Measurements from ENCODE around the gene LRP1-AS.

The LRP1-AS gene

GRCh38 chr12:57180321-57180989 lies 33.0 kb upstream of the LRP1-AS start:
- DNase-seq (ENCODE audit: low read depth), result no peak

DNA sequence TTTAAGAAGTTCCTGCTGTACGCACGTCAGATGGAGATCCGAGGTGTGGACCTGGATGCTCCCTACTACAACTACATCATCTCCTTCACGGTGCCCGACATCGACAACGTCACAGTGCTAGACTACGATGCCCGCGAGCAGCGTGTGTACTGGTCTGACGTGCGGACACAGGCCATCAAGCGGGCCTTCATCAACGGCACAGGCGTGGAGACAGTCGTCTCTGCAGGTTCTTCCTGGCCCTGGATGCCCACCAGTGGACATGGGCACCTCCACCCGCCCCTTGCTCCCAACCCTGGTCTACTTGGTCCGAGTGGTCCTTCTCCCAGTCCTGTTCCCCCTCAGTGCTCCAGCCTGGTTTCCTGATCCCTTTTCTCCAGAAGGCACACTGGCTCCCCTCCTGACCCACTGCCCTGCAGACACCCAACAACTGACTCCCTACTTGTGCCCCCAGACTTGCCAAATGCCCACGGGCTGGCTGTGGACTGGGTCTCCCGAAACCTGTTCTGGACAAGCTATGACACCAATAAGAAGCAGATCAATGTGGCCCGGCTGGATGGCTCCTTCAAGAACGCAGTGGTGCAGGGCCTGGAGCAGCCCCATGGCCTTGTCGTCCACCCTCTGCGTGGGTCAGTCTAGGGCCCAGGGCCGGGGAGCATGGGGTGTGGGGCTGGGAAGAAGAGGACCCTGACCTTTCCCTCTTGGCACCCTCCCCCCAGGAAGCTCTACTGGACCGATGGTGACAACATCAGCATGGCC lies 32.1 kb upstream of the LRP1-AS start:
- DNase-seq (ENCODE audit: low read depth), result no peak

GRCh38 chr12:57178213-57178612 lies 30.8 kb upstream of the LRP1-AS start:
- no peak for DNase-seq (ENCODE audit: low read depth)

DNA sequence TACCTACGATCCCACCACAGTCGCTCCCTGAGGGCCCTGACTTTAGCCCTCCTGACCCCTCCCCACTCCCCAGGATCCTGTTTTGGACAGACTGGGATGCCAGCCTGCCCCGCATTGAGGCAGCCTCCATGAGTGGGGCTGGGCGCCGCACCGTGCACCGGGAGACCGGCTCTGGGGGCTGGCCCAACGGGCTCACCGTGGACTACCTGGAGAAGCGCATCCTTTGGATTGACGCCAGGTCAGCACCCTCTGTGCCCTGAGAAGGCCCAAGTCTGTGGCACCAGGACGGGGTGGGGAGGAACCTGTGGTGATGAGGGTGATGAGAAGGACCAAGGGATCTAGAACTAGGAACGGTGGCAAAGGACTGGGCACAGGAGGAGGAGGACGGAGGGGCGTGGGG lies 29.9 kb upstream of the LRP1-AS start:
- no peak for DNase-seq (ENCODE audit: low read depth)

- DNase-seq (ENCODE audit: low read depth), result no peak
These were observed 29.4 kb upstream of the LRP1-AS start for GRCh38 chr12:57176846-57177245.

DNA sequence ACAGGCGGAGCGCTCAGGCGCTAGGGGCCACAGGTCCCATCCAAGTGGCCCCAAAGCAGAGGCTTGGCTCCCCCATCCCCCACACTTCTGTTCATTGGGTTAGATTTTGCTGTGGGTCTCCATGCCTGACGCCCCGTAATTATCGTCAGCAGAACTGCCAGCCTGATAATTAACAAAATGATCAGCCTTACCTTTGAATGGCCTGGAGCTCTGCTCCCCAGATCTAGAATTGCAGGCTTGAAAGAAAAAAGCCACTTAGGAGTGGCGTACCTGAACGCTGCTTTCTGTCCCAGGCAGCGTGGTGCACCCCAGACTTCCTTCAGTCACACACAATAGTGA lies 28.7 kb upstream of the LRP1-AS start:
- DNase-seq (ENCODE audit: low read depth), result no peak

DNA sequence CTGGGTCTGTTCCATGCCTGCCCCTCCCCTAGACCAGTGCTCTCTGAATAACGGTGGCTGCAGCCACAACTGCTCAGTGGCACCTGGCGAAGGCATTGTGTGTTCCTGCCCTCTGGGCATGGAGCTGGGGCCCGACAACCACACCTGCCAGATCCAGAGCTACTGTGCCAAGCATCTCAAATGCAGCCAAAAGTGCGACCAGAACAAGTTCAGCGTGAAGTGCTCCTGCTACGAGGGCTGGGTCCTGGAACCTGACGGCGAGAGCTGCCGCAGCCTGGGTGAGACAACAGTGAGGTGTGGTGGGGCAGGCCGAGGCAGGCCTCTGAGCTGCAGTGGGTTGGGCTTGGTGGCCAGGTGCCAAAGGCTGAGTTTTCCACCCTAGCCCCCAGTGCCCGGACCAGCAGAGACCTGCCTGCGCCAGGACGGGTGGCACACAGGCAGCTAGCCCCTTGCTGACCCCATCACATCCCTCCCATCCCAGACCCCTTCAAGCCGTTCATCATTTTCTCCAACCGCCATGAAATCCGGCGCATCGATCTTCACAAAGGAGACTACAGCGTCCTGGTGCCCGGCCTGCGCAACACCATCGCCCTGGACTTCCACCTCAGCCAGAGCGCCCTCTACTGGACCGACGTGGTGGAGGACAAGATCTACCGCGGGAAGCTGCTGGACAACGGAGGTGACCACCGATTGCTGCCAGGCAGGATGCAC lies 28.2 kb upstream of the LRP1-AS start:
- DNase-seq (ENCODE audit: low read depth), result peak; percentile 14

GRCh38 chr12:57173683-57174082 lies 26.3 kb upstream of the LRP1-AS start:
- DNase-seq (ENCODE audit: low read depth), result no peak

GRCh38 chr12:57173089-57173488 lies 25.7 kb upstream of the LRP1-AS start:
- no peak for DNase-seq (ENCODE audit: low read depth)

GRCh38 chr12:57171668-57172067 lies 24.2 kb upstream of the LRP1-AS start:
- no peak for DNase-seq (ENCODE audit: low read depth)

- no peak for DNase-seq (ENCODE audit: low read depth)
These were observed 23.5 kb upstream of the LRP1-AS start for GRCh38 chr12:57170927-57171326.

DNA sequence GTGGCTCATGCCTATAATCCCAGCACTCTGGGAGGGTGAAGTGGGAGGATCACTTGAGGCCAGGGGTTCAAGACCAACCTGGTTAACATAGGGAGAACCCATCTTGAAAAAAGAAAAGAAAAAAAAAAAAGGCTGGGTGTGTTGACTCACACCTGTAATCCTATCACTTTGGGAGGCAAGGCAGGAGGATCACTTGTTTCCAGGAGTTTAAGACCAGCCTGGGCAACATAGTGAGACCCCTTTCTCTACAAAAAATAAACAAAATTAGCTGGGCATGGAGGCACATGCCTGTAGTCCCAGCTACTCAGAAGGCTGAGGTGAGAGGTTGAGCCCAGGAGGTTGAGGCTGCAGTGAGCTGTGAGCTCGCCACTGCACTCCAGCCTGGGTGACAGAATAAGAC lies 23.0 kb upstream of the LRP1-AS start:
- no peak for DNase-seq (ENCODE audit: low read depth)

DNA sequence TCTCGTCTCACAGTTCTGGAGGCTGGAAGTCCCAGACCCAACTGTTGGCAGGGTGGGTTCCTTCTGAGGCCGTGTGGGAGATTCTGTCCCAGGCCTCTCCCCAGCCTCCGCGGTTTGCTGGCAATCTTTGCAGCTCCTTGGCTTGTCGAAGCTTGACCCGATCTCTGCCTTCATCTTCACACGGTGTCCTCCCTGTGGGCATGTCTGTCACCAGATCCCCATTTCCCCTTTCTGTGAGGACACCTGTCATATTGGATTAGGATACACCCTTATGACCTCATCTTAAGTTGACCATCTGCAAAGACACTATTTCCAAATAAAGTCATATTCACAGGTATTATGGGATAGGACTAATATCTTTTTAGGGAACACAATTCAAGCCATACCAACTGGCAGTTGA lies 22.6 kb upstream of the LRP1-AS start:
- no peak for DNase-seq (ENCODE audit: low read depth)

DNA sequence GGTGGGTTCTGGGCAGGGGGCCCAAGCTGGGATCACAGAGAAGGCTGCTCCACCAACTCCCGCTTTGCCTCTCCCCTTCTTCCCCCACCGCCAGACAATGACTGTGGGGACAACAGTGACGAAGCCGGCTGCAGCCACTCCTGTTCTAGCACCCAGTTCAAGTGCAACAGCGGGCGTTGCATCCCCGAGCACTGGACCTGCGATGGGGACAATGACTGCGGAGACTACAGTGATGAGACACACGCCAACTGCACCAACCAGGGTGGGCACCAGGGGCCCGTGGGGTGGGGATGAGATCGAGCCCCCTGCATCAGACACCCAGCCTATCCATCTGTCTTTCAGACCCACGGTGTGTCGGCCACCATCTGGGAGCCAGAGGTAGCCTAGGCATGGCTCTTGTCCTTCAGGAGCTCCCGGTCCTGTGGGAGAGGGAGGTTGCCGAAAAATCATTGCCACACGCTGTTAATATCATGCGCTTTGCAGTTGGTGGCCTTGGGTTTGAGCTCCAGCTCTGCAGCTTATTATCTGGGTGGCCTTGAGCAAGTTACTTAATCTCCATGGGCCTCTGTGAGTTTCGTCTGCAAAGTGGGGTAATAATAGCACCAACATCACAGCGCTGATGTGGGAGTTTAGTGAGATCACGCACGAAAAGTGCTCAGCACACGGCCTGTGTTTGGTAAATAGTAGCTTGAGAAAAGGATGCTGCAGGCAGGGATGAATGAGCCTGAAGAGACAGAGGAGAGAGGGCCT lies 21.8 kb upstream of the LRP1-AS start:
- DNase-seq (ENCODE audit: low read depth), result no peak

DNA sequence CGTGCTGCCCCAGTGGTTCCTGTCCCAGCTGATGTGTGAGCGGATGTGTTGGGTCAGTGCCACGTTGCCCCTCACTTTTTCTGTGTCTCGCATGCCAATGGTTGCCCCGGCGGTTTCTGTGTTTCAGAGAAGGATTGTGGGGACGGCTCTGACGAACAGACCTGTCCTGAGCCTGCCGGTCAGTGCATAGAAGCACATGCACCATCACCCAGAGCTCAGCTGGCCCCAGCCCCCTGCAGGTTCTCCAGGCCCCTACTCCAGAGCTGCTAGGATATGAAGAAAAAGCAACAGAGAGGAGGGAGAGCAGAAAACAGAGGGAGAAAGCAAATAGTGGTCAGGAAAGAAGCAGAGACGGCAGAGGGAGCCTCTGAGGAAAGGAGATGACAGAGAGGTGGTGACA lies 20.6 kb upstream of the LRP1-AS start:
- no peak for DNase-seq (ENCODE audit: low read depth)

DNA sequence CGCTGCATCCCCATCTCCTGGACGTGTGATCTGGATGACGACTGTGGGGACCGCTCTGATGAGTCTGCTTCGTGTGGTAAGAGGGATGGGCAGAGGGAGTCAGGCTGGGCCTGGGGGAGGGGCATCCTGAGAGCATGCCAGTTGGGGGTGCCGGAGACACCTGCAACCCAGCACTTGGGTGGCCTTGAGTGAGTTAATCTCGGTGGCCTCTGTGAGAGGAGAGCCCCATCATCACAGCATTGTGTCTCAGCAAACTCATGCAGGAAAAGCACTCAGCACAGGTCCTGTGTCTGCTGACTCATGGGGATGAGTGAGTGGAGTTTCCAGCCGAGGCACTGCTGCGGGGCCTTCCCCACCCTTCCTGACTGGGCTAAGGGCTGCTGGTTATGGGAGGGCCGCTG lies 19.6 kb upstream of the LRP1-AS start:
- no peak for DNase-seq (ENCODE audit: low read depth)

GRCh38 chr12:57165741-57166140 lies 18.3 kb upstream of the LRP1-AS start:
- no peak for DNase-seq (ENCODE audit: low read depth)

DNA sequence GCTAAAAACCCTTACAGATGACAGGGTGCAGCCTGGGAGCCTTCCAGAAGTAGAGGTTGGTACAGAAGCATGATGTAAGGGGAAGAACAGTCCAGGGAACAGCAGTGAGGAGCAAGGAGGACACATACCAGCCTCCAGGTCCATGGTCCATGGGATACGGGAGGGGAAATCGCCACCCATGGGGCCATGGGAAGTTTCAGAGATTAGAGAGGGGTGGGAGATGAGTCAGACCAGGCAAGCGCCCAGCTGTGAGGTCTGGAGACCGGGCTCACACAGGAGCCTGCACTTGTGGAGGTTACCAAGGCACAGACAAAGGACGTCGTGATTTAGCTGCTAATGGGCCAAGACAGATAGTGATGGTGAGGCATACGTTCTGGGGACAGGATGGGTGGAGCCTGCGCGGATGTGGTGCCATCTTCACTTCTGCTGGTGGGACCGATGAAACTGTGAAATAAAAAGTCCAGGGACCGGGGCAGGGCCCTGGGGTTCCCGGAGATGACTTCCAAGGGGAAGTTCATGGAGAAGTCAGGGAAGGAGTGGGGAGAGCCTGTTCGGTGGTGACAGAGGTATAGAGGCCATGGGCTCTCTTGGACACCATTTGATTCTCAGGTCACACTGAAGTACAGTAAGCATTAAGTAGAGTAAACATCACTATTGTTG lies 17.7 kb upstream of the LRP1-AS start:
- no peak for DNase-seq (ENCODE audit: low read depth)

DNA sequence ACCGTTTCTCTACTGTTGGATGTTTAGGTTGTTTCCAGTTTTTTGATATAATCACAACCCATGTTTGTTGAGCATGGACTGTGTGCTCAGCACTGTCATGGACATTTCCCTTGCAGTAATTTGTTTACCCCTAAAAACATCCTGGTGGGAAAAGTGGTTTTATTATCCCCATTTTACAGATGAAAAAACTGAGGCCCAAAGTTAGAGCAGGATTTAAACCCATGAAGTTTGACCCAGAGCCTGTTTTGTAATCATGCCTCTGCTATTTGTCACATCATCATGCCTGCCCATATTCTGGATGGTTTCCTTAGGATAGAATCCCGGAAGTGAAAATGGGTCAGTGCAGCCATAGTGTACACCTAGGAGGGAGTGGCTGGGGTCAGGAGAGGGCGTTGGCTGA lies 17.0 kb upstream of the LRP1-AS start:
- DNase-seq (ENCODE audit: low read depth), result no peak

DNA sequence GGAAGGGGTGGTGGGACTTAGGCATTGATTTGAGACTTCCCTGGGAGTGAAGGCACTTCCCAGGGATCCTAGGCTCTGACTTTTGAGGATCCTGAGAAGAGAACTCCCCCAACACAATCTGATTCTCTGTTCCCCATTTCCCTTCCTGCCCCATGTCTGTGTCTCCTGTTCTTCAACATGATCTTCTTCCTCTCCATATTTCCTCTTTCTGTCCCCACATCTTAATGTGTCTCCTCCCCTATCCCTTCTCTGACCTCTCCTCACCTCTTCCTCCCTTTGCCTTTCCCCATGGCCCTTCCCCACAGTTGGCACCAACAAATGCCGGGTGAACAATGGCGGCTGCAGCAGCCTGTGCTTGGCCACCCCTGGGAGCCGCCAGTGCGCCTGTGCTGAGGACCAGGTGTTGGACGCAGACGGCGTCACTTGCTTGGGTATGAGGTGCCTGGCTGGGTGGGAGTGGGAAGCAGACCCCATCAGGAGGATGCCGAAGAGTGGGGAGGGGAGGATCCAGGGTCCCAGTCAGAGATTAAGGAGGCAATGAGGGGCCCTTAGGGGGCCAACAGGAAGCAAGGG lies 15.2 kb upstream of the LRP1-AS start:
- no peak for DNase-seq (ENCODE audit: low read depth)

GRCh38 chr12:57161491-57161890 lies 14.1 kb upstream of the LRP1-AS start:
- no peak for DNase-seq (ENCODE audit: low read depth)

- DNase-seq (ENCODE audit: low read depth), result no peak
These were observed 13.3 kb upstream of the LRP1-AS start for GRCh38 chr12:57160741-57161140.

Data from activated T-helper 1 cell treated with Interleukin-2 at 50 U/mL for 16 hours (primary cell).